AG20443 (cell line): ENCODE results near the gene LALBA.
"Not testable (repeated sequence)": the region's sequence is repeated elsewhere in the genome, so short reads cannot be mapped to it uniquely, and the experiment has no call there.

ENCODE experiments used
- DNase-seq: peaks from one replicate; pipeline ENCODE4 v3.0.0; 2012; ENCODE audit warnings: low spot score, mixed read lengths

The LALBA gene

GRCh38 chr12:48569946-48570345, at the start of gene LALBA:
TSS of gene LALBA (minus strand) at chr12:48570046. CDS start at chr12:48570020, 26 bp downstream.
- no peak for DNase-seq

- peak; percentile 84 for DNase-seq
These were observed 48.7 kb upstream of the LALBA start for GRCh38 chr12:48618541-48618940.

- DNase-seq, result no peak
These were observed 45.8 kb upstream of the LALBA start for GRCh38 chr12:48615681-48616080.

- no peak for DNase-seq
These were observed 43.5 kb upstream of the LALBA start for GRCh38 chr12:48613321-48613720.

GRCh38 chr12:48602192-48602989, 32.5 kb upstream of the LALBA start:
- DNase-seq, result no peak

GRCh38 chr12:48601013-48601756, 31.3 kb upstream of the LALBA start:
- peak; percentile 33 for DNase-seq

- DNase-seq, result no peak
These were observed 30.7 kb upstream of the LALBA start for GRCh38 chr12:48600552-48600951.

GRCh38 chr12:48592591-48593086, 22.8 kb upstream of the LALBA start:
- DNase-seq, result no peak

GRCh38 chr12:48586361-48586760, 16.5 kb upstream of the LALBA start:
- DNase-seq, result no peak

- DNase-seq, result no peak
These were observed 13.9 kb upstream of the LALBA start for GRCh38 chr12:48583728-48584127.

GRCh38 chr12:48580831-48581230, 11.0 kb upstream of the LALBA start:
- DNase-seq, result no peak

GRCh38 chr12:48572326-48572725, 2.5 kb upstream of the LALBA start:
- no peak for DNase-seq

GRCh38 chr12:48567731-48568130, 2.1 kb downstream of the LALBA start:
- DNase-seq, result no peak

GRCh38 chr12:48557919-48558318, 11.9 kb downstream of the LALBA start:
- DNase-seq, result no peak

- DNase-seq, result no peak
These were observed 13.2 kb downstream of the LALBA start for GRCh38 chr12:48556631-48557030.

- not testable (repeated sequence) for DNase-seq
These were observed 16.0 kb downstream of the LALBA start for GRCh38 chr12:48553666-48554343.

GRCh38 chr12:48551636-48552035, 18.2 kb downstream of the LALBA start:
- DNase-seq, result not testable (repeated sequence)

- not testable (repeated sequence) for DNase-seq
These were observed 22.8 kb downstream of the LALBA start for GRCh38 chr12:48547012-48547411.

- no peak for DNase-seq
These were observed 23.9 kb downstream of the LALBA start for GRCh38 chr12:48545833-48546469.

GRCh38 chr12:48542300-48542928, 27.4 kb downstream of the LALBA start:
- peak; percentile 49 for DNase-seq

- DNase-seq, result no peak
These were observed 33.2 kb downstream of the LALBA start for GRCh38 chr12:48536602-48537001.

GRCh38 chr12:48532601-48533000, 37.2 kb downstream of the LALBA start:
- DNase-seq, result no peak
